GM19023 (cell line): ENCODE data around the gene CTBP2.

Experiments
- ATAC-seq: cut with Tn5 transposase; IDR thresholded peaks from one replicate; pipeline ENCODE4 v1.9.1; 2021; ENCODE audit warnings: mild to moderate bottlenecking, moderate library complexity; ENCODE audit not compliant: unreplicated experiment

Gene CTBP2

GRCh38 chr10:125054216-125054615, 106.1 kb downstream of the CTBP2 start:
- ATAC-seq: no peak

GRCh38 chr10:125052146-125052545, 108.2 kb downstream of the CTBP2 start:
- ATAC-seq: no peak

DNA sequence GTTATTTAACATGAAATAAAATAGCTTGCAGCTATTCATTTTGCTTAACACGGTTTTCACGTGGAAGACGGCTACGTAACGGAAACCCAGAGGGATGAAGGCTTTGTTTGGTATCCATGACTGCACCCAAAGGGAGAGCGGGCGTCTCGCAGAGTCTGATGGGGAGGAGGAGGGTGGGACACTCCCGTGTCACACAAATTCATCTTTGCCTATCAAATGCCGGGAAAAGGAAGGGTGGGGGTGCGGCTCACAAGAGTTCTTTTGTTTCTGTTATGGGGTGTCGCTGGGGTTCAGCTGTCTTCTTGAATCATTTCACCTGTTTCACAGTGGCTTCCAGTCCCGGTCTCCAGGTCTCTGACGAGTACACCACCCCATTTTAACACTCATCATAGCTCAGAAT, 110.0 kb downstream of the CTBP2 start:
- no peak for ATAC-seq

- ATAC-seq: no peak
These were observed 111.0 kb downstream of the CTBP2 start for GRCh38 chr10:125049216-125049881.

- peak; percentile 88 for ATAC-seq
These were observed 112.1 kb downstream of the CTBP2 start for GRCh38 chr10:125048094-125048864.

GRCh38 chr10:125043841-125044658, 116.3 kb downstream of the CTBP2 start:
- ATAC-seq: no peak

DNA sequence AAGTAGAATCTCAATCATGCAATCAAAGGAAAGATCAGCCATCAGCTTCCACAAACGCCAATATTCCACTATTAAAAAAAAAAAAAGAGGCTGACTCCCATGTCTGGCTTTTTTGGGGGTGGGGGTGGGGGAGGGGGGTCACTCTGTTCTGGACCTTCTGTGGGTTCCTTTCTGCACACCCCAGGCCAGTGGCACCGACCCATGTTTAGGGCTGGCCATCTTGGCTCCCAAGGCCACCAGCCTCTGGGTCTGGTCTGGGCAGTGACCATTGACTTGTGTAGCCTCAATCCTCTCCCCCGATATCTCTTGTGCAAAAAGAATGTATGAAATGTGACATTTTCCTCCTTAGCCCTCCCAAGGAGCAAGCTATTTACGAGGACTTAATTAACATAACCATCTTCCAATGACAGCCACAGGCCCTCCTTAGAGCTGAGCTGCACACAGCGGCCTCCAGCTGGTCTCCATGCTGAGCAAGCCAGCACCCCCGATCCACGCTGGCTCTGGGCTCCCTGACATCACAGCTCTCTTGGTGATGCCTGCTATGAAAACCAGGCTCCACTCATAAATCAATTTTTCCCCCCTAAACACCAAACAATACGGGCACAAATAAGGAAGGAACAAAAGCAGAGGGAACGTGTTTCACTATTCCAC, 118.4 kb downstream of the CTBP2 start:
- no peak for ATAC-seq

GRCh38 chr10:125039354-125039769, 121.0 kb downstream of the CTBP2 start:
- no peak for ATAC-seq

DNA sequence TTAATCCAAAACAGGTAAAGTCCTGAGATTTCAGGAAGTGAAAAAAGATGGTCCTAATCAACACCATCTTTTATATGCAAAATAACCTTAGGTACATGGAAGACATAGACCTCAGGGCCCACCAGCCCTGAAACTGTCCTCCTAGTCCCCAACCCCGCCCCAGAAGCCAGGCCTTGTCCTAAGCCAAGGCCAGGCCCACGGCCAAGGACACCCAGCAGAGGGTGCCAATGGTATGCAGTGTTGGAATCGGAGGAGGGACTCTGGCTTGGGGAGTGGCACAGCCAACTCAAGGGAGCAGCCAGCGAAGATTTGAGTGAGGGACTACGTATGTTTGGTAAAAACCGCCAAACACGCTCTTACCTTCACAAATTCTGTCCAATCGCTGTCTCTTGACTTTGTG, 121.7 kb downstream of the CTBP2 start:
- ATAC-seq: no peak

DNA sequence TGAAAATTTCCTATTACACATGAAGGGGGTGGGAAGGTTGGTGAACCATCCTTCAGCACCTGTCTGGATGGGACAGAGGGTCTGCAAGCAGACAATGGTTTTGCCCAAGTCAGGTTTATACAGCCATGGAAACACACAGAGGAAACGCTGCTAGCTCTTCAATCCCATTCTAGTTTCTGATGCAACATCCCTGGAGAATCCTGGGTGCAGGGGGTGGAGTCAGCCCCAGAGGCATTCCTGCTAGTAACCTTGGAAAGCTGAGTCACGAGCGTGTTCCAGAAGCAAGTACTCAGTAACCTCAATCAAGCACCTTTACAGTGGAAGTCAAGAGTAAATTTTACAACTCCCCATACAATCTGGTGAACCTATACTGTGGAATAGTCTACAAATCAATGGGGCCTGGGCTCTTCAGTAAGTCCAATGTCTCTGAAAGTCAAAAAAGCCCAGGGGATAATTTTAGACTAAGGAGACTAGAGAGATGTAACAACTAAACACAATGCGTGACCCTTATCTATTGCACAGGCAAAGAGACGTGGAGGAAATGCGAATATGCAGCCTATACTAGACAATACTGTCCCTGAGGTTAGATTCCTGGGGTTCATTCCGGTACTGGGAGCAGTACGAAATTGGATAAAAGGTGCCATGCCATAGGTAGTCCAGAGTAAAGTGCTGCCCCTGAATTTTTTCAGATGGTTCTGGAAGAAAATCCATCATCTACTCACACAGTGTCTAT, 123.1 kb downstream of the CTBP2 start:
- ATAC-seq: no peak

DNA sequence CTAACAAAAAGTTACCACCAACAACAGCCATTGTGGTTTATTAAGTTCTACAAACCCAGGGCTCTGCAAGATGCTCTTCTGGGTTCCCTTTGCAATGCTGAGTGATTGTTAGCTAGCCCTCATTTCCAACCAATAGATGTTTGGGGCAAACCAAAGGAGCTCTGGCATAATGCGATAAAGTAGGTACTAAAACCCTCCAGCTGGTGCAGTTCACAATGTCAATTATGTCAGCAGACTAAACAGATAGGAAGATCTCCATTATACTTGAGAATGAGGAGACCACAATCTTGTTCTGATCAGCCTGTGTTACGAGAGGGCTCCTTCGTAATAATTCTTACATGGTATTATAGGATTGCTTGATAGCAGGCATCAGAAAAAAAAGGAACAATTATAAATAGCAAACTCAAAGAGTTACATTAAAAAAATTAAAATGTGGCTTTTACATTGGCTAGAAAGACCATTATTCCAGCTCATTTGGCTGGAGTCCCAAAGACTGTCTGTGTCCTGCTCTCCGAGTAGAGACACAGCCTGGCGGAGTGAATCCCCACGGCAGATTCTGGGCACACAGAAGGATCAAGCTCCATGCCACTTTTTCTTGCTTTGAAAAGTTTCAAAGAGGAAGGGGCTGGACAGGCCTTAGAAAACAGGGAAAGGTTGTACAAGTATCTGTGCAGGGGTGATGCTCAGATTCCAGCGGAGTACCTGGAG, 124.6 kb downstream of the CTBP2 start:
- ATAC-seq: no peak

DNA sequence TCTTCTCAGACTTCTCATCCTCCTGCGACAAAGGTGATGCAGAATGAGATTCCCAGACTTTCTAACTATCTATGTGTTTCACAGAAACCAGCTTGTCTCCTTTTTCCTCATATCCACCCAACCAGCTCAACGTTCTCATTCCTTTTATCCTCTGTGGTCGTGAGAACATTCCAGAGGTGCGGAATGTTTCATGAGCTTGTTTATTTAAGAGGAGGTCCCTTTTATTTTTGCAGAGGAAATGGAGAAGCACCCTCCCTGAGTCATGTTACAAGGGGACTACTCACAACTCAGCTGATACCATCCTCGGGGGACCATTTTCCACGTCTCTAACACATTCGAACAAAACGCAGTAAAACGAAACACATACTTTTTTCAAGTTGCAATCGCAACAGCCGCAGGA, 125.2 kb downstream of the CTBP2 start:
- ATAC-seq: no peak

- ATAC-seq: no peak
These were observed 125.7 kb downstream of the CTBP2 start for GRCh38 chr10:125034675-125035074.

GRCh38 chr10:125033146-125033924, 127.0 kb downstream of the CTBP2 start:
- no peak for ATAC-seq

DNA sequence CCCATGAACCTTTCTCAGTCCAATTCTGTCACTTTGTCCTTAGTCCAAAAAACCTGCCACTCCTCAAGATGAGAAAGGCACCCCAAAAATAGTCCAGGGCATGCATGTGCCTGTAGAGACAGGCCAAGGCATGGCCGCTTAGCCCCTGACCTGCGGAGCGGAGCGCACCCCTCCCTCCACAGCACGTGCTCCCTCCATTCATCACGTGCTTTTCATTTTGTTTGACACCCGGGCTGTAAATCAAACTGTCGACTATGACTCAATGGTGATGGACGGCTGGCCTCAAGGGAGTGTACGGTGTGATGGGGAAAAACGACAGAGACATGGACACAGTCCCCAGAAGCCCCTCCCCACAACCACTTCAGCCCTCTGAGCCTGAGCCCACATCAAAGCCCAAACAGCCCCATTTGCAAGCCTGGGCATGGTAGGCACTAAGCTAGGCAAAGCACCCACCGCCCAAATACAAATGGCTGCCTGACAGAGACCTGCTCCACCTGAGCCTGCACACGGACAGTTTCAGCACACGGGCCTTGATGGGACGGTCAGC, 127.8 kb downstream of the CTBP2 start:
- no peak for ATAC-seq

DNA sequence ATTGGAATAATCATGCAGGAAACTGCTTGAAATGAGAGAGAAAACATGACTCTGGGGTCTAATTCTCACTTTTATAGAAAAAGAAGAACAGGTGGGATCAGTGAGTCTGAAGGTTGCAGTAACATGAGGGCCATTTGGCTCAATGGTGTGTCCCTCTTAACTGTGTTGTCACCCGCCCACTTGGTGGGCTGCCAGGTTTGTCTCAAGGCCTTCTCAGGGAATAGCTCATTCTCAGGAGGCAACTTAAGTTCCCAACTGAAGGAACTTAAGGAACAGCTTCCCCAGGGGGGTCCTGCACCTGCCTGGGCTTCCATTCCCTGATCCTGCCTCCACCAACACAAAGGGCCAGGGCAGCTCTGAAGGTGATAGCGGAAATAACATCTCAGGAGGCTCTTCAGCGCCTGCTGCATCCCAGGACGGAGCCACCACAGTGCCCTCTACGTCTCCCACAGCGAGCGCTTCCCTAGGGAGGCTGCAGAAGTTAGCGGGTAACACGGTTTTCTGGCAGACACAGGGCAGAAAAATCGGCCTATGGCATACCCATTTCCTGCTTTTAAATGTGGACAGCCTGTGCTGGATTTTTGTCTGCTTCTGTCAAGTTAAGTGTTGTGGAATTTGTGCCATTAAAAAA, 129.7 kb downstream of the CTBP2 start:
- no peak for ATAC-seq

GRCh38 chr10:125029584-125030242, 130.7 kb downstream of the CTBP2 start:
- no peak for ATAC-seq
